Activated CD8-positive, alpha-beta memory T cell treated with anti-CD3 and anti-CD28 coated beads, Interleukin-2, amount 10 ng/mL, durations not matched to agents 7 days and 5 days (primary cell): ENCODE results near the gene CHGA. TPM values are rescaled to one million over a fixed set of nuclear protein-coding genes. Genes with fewer than 3 reads are reported as not detected.

Experiments used
- ATAC-seq: fragments of 150-1000 bp; cut with Tn5 transposase; one replicate; pipeline ENCODE4 v1.10.0; 2021; ENCODE audit warnings: moderate library complexity
- CTCF ChIA-PET: fragments of 350-600 bp; sonication (Branson Sonifier 250); formaldehyde crosslinking; loops from one replicate; lab custom pipeline; 2021; ENCODE audit warnings: antibody characterized with exemption; lab: Charles Lee
- DNase-seq: peaks from one replicate; pipeline ENCODE4 v3.0.0-alpha.2; 2020
- H3K27ac Mint-ChIP-seq: one replicate; pipeline ENCODE4 v1.8.0; 2021; ENCODE audit warnings: mild to moderate bottlenecking, mixed read lengths
- H3K27me3 Mint-ChIP-seq: one replicate; pipeline ENCODE4 v1.8.0; 2021; ENCODE audit warnings: mixed read lengths
- H3K36me3 Mint-ChIP-seq: one replicate; pipeline ENCODE4 v1.8.0; 2021; ENCODE audit warnings: mild to moderate bottlenecking, mixed read lengths
- H3K4me1 Mint-ChIP-seq: one replicate; pipeline ENCODE4 v1.8.0; 2021; ENCODE audit warnings: mixed read lengths
- H3K4me3 Mint-ChIP-seq: one replicate; pipeline ENCODE4 v1.8.0; 2021; ENCODE audit warnings: mild to moderate bottlenecking, moderate library complexity, mixed read lengths
- H3K9me3 Mint-ChIP-seq: one replicate; pipeline ENCODE4 v1.8.0; 2022; ENCODE audit warnings: low read depth, mixed read lengths
- total RNA-seq, 2 experiments: library from RNA; stranded (reverse); gene quantifications; one replicate each; pipeline ENCODE4 v1.2.3, GENCODE V29; 2021

CHGA gene
- total RNA-seq, 2 experiments from 2014 or later, result not detected

- Mint-ChIP-seq H3K36me3 (no peaks in the 10 kb centered on the region), H3K4me1 (no peaks in the 10 kb centered on the region), H3K27me3 (no peaks in the 10 kb centered on the region), H3K9me3 (no peaks in the 10 kb centered on the region), H3K4me3 (no peak overlapping the region), H3K27ac (no peak overlapping the region)
- ATAC-seq (no peak), DNase-seq (no peak)
- CTCF ChIA-PET, result interaction anchor here (1.0 kb wide), 1 partner anchor 202 kb away, joined by 3 read pairs; no protein-coding TSS in a partner anchor
These were observed 16.1 kb downstream of the CHGA start for GRCh38 chr14:92938890-92939671.

DNA sequence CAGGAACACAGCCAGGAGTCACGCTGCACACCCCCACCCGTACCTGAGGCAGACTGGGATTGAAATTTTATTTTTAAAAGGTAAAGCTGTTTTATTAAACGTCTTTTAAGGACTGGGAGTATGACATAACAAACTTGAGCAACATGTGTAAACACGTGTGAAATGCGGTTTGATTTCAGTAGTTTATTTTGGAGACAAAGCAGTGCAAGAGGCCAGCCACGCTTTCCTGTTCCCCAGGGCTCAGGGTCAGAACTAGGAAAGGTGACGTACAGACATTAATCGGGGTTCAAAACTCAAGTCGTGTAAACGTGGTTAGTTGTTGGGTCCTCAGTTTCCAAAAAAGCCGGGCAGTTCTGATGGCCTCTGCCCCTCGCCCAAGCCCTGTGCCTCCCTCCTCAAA lies 16.7 kb downstream of the CHGA start:
- DNase-seq, result no peak
- no peak overlapping the region for H3K27ac Mint-ChIP-seq
- no peaks in the 10 kb centered on the region for H3K27me3 Mint-ChIP-seq
- H3K36me3 Mint-ChIP-seq, result no peaks in the 10 kb centered on the region
- H3K4me3 Mint-ChIP-seq, result no peak overlapping the region
- CTCF ChIA-PET, result no interaction called here
- H3K4me1 Mint-ChIP-seq, result no peaks in the 10 kb centered on the region
- no peaks in the 10 kb centered on the region for H3K9me3 Mint-ChIP-seq
- no peak for ATAC-seq

GRCh38 chr14:92940543-92940942 lies 17.6 kb downstream of the CHGA start:
- ATAC-seq, result no peak
- no peaks in the 10 kb centered on the region for H3K9me3 Mint-ChIP-seq
- H3K4me1 Mint-ChIP-seq, result no peaks in the 10 kb centered on the region
- H3K27ac Mint-ChIP-seq, result no peak overlapping the region
- DNase-seq, result no peak
- CTCF ChIA-PET, result no interaction called here
- no peak overlapping the region for H3K4me3 Mint-ChIP-seq
- H3K36me3 Mint-ChIP-seq, result no peaks in the 10 kb centered on the region
- no peaks in the 10 kb centered on the region for H3K27me3 Mint-ChIP-seq

- CTCF ChIA-PET, result no interaction called here
- ATAC-seq (no peak), DNase-seq (no peak)
- H3K9me3 Mint-ChIP-seq, result no peaks in the 10 kb centered on the region
- no peak overlapping the region for H3K27ac Mint-ChIP-seq
- no peaks in the 10 kb centered on the region for H3K36me3 Mint-ChIP-seq
- no peaks in the 10 kb centered on the region for H3K27me3 Mint-ChIP-seq
- H3K4me1 Mint-ChIP-seq, result no peaks in the 10 kb centered on the region
- no peak overlapping the region for H3K4me3 Mint-ChIP-seq
These were observed 18.6 kb downstream of the CHGA start for GRCh38 chr14:92941531-92941930.

DNA sequence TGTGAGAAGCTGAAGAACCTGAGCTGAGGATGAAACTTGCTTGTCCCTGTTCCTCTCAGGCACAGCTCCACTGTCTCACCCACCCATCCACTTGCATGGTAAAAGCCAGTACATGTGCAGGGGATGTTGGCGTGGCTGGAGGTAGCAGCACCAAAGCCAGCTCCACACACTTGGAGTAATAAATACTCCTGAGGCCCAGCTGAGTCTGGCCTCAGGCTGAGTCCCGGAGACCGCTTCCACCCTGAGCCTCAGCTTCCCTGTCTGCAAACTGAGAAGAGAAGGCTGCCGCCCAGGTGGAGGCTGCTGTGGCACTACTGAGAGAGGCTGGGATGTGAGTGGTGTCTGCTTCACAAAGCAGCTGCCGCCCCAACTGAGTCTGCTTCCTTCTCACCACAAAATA lies 19.2 kb downstream of the CHGA start:
- CTCF ChIA-PET, result no interaction called here
- Mint-ChIP-seq H3K27me3 (no peaks in the 10 kb centered on the region), H3K4me3 (no peak overlapping the region)

GRCh38 chr14:92942576-92942975 lies 19.6 kb downstream of the CHGA start:
- CTCF ChIA-PET, result no interaction called here
- H3K27me3 Mint-ChIP-seq, result no peaks in the 10 kb centered on the region
- no peaks in the 10 kb centered on the region for H3K9me3 Mint-ChIP-seq
- DNase-seq (no peak), ATAC-seq (no peak)
- H3K27ac Mint-ChIP-seq, result no peak overlapping the region
- H3K4me1 Mint-ChIP-seq, result no peaks in the 10 kb centered on the region
- no peak overlapping the region for H3K4me3 Mint-ChIP-seq
- no peaks in the 10 kb centered on the region for H3K36me3 Mint-ChIP-seq

More for the DNA sequence above, 19.2 kb downstream of the CHGA start:
- H3K36me3 Mint-ChIP-seq, result no peaks in the 10 kb centered on the region
- no peak for ATAC-seq
- no peak for DNase-seq
- no peaks in the 10 kb centered on the region for H3K9me3 Mint-ChIP-seq
- no peaks in the 10 kb centered on the region for H3K4me1 Mint-ChIP-seq
- H3K27ac Mint-ChIP-seq, result no peak overlapping the region

DNA sequence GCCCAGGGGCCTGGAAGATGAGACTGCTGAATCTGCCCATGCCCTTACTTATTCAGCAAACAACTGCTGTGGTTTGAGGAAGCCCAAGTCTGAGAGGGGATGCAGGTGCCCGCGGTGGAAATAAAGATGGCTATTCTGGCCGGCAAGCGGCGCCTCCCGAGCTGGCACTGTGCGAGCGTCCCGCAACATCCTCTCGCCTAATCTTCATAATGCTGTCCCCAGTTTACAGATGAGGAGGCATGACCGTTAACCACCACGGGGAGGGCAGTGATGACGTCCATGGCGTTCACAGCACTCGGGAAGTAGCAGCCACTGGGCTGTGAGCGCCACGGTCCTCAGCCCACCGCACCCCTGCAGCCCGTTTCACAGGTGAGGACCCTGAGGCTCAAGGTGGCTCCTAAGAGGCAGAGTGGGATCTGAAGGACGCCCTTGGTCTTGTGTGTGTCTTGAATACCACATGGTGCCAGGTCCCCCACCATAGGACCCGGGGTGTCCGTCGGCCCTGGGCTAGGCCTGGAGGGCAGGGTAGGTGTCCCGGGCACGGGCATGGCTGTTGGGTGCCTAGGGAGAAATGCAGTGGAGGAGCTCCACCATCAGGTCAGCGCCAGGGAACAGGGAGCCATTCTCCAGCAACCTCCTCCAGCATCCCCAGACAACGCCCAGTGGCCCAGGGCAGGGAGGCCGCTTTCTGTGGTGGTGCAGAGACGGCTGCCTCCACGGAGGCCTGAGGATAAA lies 20.2 kb downstream of the CHGA start:
- no peak overlapping the region for H3K4me3 Mint-ChIP-seq
- H3K36me3 Mint-ChIP-seq, result no peaks in the 10 kb centered on the region
- no peak for ATAC-seq
- no peak for DNase-seq
- no peak overlapping the region for H3K27ac Mint-ChIP-seq
- H3K9me3 Mint-ChIP-seq, result no peaks in the 10 kb centered on the region
- no peaks in the 10 kb centered on the region for H3K4me1 Mint-ChIP-seq
- CTCF ChIA-PET, result interaction anchor here (1.8 kb wide), 1 partner anchor 12 kb away, joined by 6 read pairs; no protein-coding TSS in a partner anchor
- H3K27me3 Mint-ChIP-seq, result no peaks in the 10 kb centered on the region

- DNase-seq (no peak), ATAC-seq (no peak)
- CTCF ChIA-PET, result interaction anchor here (1.8 kb wide), 1 partner anchor 11 kb away, joined by 6 read pairs; no protein-coding TSS in a partner anchor
- Mint-ChIP-seq H3K9me3 (no peaks in the 10 kb centered on the region), H3K36me3 (no peaks in the 10 kb centered on the region), H3K27me3 (no peaks in the 10 kb centered on the region), H3K27ac (no peak overlapping the region), H3K4me3 (no peak overlapping the region), H3K4me1 (no peaks in the 10 kb centered on the region)
These were observed 21.1 kb downstream of the CHGA start for GRCh38 chr14:92943855-92944570.

DNA sequence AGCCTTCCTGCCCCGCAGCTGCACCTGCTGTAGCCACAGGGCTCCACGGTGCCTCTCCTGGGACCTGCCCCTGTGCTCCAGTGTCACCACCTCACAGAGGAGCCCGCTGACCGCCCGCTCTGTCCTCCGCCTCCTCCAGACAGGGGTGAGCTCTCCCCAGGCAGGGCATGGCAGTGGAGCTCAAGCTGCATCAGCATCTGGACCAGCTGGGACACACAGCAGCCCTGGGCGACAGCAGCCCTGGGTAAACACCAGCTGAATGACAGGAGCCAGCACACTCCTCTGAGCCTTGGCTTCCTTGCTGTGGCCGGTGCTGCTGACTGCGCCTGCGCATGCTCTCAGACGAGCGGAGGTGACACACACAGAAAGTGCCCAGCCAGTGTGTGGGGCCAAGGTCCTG lies 22.0 kb downstream of the CHGA start:
- ATAC-seq (no peak), DNase-seq (no peak)
- Mint-ChIP-seq H3K9me3 (no peaks in the 10 kb centered on the region), H3K36me3 (peaks cover 1% of the 10 kb centered on the region), H3K27ac (no peak overlapping the region), H3K4me1 (no peaks in the 10 kb centered on the region), H3K27me3 (no peaks in the 10 kb centered on the region), H3K4me3 (no peak overlapping the region)
- CTCF ChIA-PET, result interaction anchor here (1.8 kb wide), 1 partner anchor 10 kb away, joined by 6 read pairs; no protein-coding TSS in a partner anchor

DNA sequence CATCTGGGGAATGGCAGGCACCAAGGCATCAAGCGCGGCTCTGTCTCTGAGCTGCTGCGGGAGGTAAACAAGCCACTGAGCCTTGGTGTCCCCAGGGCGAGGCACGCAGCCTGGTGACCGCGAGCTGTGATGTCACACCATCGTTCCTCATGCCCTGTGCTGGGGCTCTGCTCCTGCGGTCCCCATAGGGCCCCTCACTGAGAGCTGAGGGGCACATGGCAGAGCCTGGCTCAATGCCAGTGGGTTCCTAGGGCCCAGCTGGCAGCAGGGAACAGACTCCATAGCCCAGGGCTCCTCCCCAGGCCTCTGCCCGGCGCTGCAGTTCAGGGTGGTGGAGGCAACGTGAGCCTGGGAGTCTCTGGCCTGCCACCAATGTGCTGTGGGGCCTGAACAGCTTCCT lies 22.6 kb downstream of the CHGA start:
- H3K27me3 Mint-ChIP-seq, result no peaks in the 10 kb centered on the region
- ATAC-seq (no peak), DNase-seq (no peak)
- peaks cover 2% of the 10 kb centered on the region for H3K36me3 Mint-ChIP-seq
- H3K27ac Mint-ChIP-seq, result no peak overlapping the region
- no peak overlapping the region for H3K4me3 Mint-ChIP-seq
- H3K4me1 Mint-ChIP-seq, result no peaks in the 10 kb centered on the region
- H3K9me3 Mint-ChIP-seq, result no peaks in the 10 kb centered on the region
- CTCF ChIA-PET, result no interaction called here

DNA sequence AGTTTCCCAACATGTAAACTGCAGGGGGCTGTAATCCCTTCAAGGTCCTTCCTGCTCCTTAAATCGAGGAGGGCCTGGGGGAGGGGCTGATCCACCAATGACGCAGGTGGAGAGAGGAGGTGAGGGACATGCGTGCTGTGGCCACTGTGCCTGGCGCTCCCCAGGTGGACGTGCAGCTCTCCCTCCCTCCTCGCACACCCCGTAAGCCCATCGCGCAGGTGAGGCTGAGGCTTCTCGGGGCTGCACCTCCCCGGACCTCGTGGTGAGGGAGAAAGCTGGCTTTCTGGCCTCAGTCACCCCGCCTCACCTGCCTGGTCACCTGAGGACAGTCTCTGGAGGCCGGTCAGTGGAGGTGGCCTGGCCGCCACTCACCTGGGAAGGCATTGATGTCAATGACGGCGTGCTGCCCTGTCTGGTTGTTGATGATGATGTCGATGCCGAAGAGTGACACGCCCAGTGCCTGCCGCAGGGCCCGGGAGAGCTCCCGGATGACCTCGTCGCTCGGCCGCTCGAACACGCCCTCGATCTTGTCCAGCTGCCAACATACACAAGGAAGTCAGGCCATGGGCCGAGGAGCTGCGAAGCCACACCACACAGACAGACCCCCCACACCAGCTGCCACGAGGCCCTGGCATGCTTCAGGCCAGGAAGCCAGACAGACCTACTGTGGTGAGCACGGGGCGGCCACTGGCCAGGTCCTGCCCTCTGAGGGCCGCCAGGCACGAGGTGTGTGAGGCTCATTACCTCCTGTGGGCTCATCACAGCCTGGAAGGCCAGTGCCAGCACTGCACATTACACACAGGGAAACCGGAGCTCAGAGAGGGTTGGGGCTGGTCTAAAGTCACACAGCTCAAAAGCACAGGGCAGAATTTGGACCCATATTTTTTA lies 23.3 kb downstream of the CHGA start:
- DNase-seq (no peak), ATAC-seq (no peak)
- H3K4me1 Mint-ChIP-seq, result no peaks in the 10 kb centered on the region
- peaks cover 7% of the 10 kb centered on the region for H3K36me3 Mint-ChIP-seq
- no peaks in the 10 kb centered on the region for H3K27me3 Mint-ChIP-seq
- H3K4me3 Mint-ChIP-seq, result no peak overlapping the region
- no peak overlapping the region for H3K27ac Mint-ChIP-seq
- H3K9me3 Mint-ChIP-seq, result no peaks in the 10 kb centered on the region
- CTCF ChIA-PET, result interaction anchor here (0.7 kb wide), 1 partner anchor 193 kb away, joined by 3 read pairs; no protein-coding TSS in a partner anchor

DNA sequence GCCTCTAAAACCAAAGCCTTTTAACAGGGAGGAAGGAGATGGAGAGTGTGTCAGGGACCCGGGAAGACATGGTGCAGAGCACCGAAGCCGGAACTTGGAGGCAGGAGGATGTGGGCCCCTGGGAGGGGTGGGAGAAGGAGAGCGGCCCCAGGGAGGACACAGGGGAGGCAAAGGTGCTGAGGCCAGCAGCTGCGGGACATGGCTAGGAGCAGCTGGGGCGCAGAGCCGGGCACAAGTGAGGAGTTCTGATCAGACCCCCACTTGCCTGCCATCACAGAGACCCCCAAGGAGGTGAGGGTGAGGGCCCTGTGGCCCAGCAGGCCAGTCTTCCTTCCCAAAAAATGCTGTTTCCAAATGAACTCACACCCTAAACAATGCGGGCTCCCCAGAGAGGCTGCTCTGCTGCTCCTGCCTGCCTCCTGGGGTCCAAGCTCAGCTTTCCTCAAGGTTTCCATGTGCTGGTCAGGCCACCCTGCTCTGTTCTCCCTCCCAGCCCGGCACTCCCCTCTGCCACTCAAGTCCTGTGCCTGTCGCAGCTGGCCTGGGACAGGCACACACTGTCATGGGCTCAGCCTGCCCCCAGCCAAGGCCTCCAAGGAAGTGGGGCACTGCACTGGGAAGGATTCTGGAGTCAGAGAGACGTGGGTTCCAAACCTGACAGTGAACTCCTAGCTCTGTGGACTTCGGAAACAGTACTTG lies 24.0 kb downstream of the CHGA start:
- H3K4me1 Mint-ChIP-seq, result peaks cover 3% of the 10 kb centered on the region
- ATAC-seq, result no peak
- H3K36me3 Mint-ChIP-seq, result peaks cover 10% of the 10 kb centered on the region
- H3K27ac Mint-ChIP-seq, result no peak overlapping the region
- no peak for DNase-seq
- CTCF ChIA-PET, result interaction anchor here (0.7 kb wide), 1 partner anchor 192 kb away, joined by 3 read pairs; no protein-coding TSS in a partner anchor
- no peak overlapping the region for H3K4me3 Mint-ChIP-seq
- no peaks in the 10 kb centered on the region for H3K9me3 Mint-ChIP-seq
- H3K27me3 Mint-ChIP-seq, result no peaks in the 10 kb centered on the region
